Nephron (organoid): ENCODE data around the gene PRIMA1.

Source experiments
- H3K27ac Mint-ChIP-seq, 3 experiments: 2 replicates each; pipeline ENCODE4 v1.8.0; 2020; ENCODE audit warnings: mixed read lengths in 3 of 3, mild to moderate bottlenecking in 2 of 3, moderate library complexity in 1 of 3
- H3K27me3 Mint-ChIP-seq: 2 replicates; pipeline ENCODE4 v1.8.0; 2021; ENCODE audit warnings: low read depth, mild to moderate bottlenecking, moderate library complexity, mixed read lengths
- H3K36me3 Mint-ChIP-seq: 2 replicates; pipeline ENCODE4 v1.8.0; 2020; ENCODE audit warnings: low read depth, mixed read lengths
- H3K4me1 Mint-ChIP-seq: 2 replicates; pipeline ENCODE4 v1.8.0; 2020; ENCODE audit warnings: mixed read lengths
- H3K4me3 Mint-ChIP-seq, 3 experiments: 2 replicates each; pipeline ENCODE4 v1.8.0; 2020; ENCODE audit warnings: mild to moderate bottlenecking in 3 of 3, mixed read lengths in 3 of 3, moderate library complexity in 2 of 3
- H3K9me3 Mint-ChIP-seq: 2 replicates; pipeline ENCODE4 v1.8.0; 2020; ENCODE audit warnings: mixed read lengths
- CTCF ChIP-seq, 3 experiments: fragments of 200-600 bp; sonication (generic); IDR thresholded peaks; one replicate each; pipeline ENCODE4 v1.5.0; 2021; ENCODE audit warnings: antibody characterized with exemption in 3 of 3; ENCODE audit not compliant: unreplicated experiment in 3 of 3

The PRIMA1 gene

GRCh38 chr14:93712079-93712837 lies 76.0 kb downstream of the PRIMA1 start:
- Mint-ChIP-seq H3K4me1 (peaks cover 11% of the 10 kb centered on the region), H3K9me3 (no peaks in the 10 kb centered on the region), H3K4me3 (no peak overlapping the region), H3K36me3 (no peaks in the 10 kb centered on the region), H3K27ac (no peak overlapping the region), H3K27me3 (peaks cover 18% of the 10 kb centered on the region)
- TF ChIP-seq CTCF (IDR thresholded peaks at IDR 0.05; ENCODE audit: unreplicated experiment in 3 of 3): no peak

GRCh38 chr14:93709249-93709648 lies 79.0 kb downstream of the PRIMA1 start:
- peaks cover 11% of the 10 kb centered on the region for H3K27me3 Mint-ChIP-seq
- H3K4me1 Mint-ChIP-seq: peaks cover 6% of the 10 kb centered on the region
- no peaks in the 10 kb centered on the region for H3K9me3 Mint-ChIP-seq
- no peaks in the 10 kb centered on the region for H3K36me3 Mint-ChIP-seq
- H3K27ac Mint-ChIP-seq: no peak overlapping the region
- no peak overlapping the region for H3K4me3 Mint-ChIP-seq
- TF ChIP-seq CTCF (IDR thresholded peaks at IDR 0.05; ENCODE audit: unreplicated experiment in 3 of 3): no peak

GRCh38 chr14:93708800-93709199 lies 79.5 kb downstream of the PRIMA1 start:
- Mint-ChIP-seq H3K4me1 (peaks cover 6% of the 10 kb centered on the region), H3K4me3 (no peak overlapping the region), H3K27me3 (peaks cover 11% of the 10 kb centered on the region), H3K36me3 (no peaks in the 10 kb centered on the region), H3K27ac (no peak overlapping the region), H3K9me3 (no peaks in the 10 kb centered on the region)
- TF ChIP-seq CTCF (IDR thresholded peaks at IDR 0.05; ENCODE audit: unreplicated experiment in 3 of 3): no peak

- Mint-ChIP-seq H3K27ac (no peak overlapping the region), H3K4me1 (peaks cover 3% of the 10 kb centered on the region), H3K9me3 (no peaks in the 10 kb centered on the region), H3K36me3 (no peaks in the 10 kb centered on the region), H3K27me3 (peaks cover 8% of the 10 kb centered on the region), H3K4me3 (no peak overlapping the region)
- no peak for TF ChIP-seq CTCF (IDR thresholded peaks at IDR 0.05; ENCODE audit: unreplicated experiment in 3 of 3)
Measured at GRCh38 chr14:93708311-93708734, 80.0 kb downstream of the PRIMA1 start.

GRCh38 chr14:93707475-93707874 lies 80.8 kb downstream of the PRIMA1 start:
- H3K27ac Mint-ChIP-seq: no peak overlapping the region
- no peak for TF ChIP-seq CTCF (IDR thresholded peaks at IDR 0.05; ENCODE audit: unreplicated experiment in 3 of 3)

GRCh38 chr14:93706360-93706955 lies 81.8 kb downstream of the PRIMA1 start:
- Mint-ChIP-seq H3K4me3 (no peak overlapping the region), H3K27ac (no peak overlapping the region), H3K36me3 (no peaks in the 10 kb centered on the region), H3K27me3 (peaks cover 3% of the 10 kb centered on the region), H3K4me1 (no peaks in the 10 kb centered on the region), H3K9me3 (no peaks in the 10 kb centered on the region)
- TF ChIP-seq CTCF (IDR thresholded peaks at IDR 0.05; ENCODE audit: unreplicated experiment in 3 of 3): no peak

More at GRCh38 chr14:93707475-93707874, 80.8 kb downstream of the PRIMA1 start:
- Mint-ChIP-seq H3K9me3 (no peaks in the 10 kb centered on the region), H3K36me3 (no peaks in the 10 kb centered on the region), H3K4me1 (no peaks in the 10 kb centered on the region), H3K27me3 (peaks cover 3% of the 10 kb centered on the region), H3K4me3 (no peak overlapping the region)
